ENCODE results near the gene PPP2R2C. TPM values are rescaled to one million over a fixed set of nuclear protein-coding genes. Genes with fewer than 3 reads are reported as not detected.

The PPP2R2C gene
- total RNA-seq, 4 donors from 2014 or later: 0.50 to 2.7 (median 1.4) TPM

DNA sequence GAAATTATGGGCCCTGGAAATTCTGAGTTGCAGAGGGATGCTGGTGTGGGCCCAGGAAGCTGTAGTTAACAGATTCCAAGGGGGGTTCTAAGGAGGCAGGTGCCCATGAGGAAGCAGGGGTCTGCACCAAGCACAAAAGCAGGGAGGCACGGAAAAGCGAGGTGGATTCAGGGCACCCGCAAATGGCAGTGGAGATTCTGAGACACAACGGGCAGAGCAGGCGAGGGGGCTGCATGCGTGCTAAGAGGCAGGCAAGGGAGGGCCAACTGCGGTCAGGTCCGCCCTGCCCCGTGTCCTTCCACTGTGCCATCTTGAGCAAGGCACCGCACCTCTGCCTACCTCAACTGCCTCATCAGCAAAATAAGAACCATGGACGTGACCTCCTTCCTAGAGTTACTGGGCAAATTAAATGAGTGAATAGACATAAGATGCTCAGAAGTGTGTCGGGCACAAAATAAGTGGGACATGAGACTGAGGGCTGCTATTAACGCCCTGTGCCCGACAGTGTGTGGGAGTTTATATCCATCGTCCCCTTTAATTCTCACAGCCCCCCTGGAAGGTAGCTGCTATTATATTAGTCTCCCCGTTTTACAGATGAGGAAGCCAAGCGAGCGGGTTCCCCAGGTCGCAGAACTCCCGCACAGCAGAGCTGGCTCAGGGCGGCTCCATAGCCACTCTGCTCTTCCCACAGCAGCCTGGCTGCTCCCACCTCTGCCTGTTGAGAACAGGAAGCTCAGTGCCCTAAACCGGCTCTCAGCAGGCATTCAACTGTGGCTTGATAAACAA, 67.6 kb downstream of the PPP2R2C start:
- intact Hi-C loops (cut with DNase I): no loop called here
- Histone ChIP-seq H3K9me3 (no peaks in the 10 kb centered on the region), H3K4me3 (no peak overlapping the region), H3K36me3 (no peaks in the 10 kb centered on the region), H3K27me3 (peaks cover 0 to 58% (median 6%) of the 10 kb centered on the region in 4 donors), H3K27ac (replicated peaks in 1 of 4) (no peak overlapping the region), H3K4me1 (peaks cover 0 to 7% (median 3%) of the 10 kb centered on the region in 4 donors)
- WGBS: 72% methylated on average over 22 of the region's 22 CpGs
- no peak for TF ChIP-seq POLR2A (IDR thresholded peaks at IDR 0.05; ENCODE audit: low read depth)
- no peak for DNase-seq (ENCODE audit: extremely low spot score)

DNA sequence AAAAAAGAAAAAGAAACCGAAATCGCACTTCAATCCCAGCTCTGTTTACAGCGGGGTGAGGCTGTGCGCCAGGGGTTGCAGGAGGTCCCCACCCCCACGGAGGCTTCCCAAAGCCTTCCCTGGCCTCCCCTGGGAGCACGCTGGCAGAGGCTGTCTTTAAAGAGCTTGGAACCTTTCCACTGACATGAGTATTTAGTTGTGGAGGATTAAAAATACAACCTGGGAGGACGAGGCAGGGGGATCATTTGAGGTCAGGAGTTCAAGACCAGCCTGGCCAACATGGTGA, 69.1 kb downstream of the PPP2R2C start:
- DNase-seq (ENCODE audit: extremely low spot score): no peak
- Histone ChIP-seq H3K4me3 (no peak overlapping the region), H3K9me3 (no peaks in the 10 kb centered on the region), H3K36me3 (no peaks in the 10 kb centered on the region), H3K4me1 (peaks cover 0 to 7% (median 3%) of the 10 kb centered on the region in 4 donors), H3K27me3 (peaks cover 0 to 65% (median 6%) of the 10 kb centered on the region in 4 donors), H3K27ac (replicated peaks in 1 of 4) (no peak overlapping the region)
- TF ChIP-seq, protein P1, sequence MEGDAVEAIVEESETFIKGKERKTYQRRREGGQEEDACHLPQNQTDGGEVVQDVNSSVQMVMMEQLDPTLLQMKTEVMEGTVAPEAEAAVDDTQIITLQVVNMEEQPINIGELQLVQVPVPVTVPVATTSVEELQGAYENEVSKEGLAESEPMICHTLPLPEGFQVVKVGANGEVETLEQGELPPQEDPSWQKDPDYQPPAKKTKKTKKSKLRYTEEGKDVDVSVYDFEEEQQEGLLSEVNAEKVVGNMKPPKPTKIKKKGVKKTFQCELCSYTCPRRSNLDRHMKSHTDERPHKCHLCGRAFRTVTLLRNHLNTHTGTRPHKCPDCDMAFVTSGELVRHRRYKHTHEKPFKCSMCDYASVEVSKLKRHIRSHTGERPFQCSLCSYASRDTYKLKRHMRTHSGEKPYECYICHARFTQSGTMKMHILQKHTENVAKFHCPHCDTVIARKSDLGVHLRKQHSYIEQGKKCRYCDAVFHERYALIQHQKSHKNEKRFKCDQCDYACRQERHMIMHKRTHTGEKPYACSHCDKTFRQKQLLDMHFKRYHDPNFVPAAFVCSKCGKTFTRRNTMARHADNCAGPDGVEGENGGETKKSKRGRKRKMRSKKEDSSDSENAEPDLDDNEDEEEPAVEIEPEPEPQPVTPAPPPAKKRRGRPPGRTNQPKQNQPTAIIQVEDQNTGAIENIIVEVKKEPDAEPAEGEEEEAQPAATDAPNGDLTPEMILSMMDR (IDR thresholded peaks at IDR 0.05): no peak
- TF ChIP-seq EP300 (IDR thresholded peaks at IDR 0.05): no peak
- no peak for TF ChIP-seq POLR2A (IDR thresholded peaks at IDR 0.05; ENCODE audit: low read depth)
- no peak for TF ChIP-seq POLR2AphosphoS5 (IDR thresholded peaks at IDR 0.05)
- intact Hi-C loops (cut with DNase I): no loop called here
- 4% methylated on average over 7 of the region's 7 CpGs for WGBS

DNA sequence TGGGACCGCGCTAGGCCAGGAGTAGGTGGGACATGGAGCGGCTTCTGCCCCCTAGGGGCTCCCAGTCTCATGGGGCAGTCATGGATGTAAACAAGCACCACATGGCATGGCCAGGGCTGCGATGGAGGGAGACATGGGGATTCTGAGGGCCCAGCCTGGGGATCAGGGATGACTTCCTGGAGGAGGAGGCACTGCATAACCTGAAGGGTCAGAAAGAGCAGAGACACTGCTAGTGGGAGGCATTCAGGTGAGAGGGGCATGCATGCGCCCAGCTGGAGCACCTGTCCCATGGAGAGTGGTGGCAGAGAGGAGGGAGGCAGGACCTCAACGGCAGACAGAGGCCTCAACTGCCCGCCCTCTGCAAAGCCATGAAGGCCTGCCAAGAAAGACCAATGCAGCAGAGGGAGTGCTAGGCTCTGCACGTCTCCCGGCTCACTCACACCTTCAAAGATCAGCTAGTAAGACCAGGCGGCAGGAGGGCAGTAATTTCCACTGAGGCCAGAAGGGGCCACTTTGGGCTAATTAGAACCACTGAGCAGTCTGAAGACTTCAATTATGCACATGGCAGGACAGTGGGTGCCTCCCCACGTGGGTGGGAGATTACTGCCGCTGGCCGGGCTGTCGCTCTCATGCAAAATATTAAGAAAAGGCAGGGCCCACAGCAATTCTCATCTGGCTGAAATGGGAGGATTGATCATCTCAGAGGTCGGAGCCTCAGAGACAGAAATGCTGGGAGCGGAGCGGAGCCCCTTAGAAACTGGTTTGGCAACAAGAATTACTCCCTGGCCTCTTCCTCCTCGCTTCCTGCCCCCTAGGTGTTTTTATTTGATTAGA, 69.6 kb downstream of the PPP2R2C start:
- WGBS: 39% methylated on average over 15 of the region's 18 CpGs
- DNase-seq (ENCODE audit: extremely low spot score): no peak
- H3K9me3 ChIP-seq: no peaks in the 10 kb centered on the region
- no peak overlapping the region for H3K27ac ChIP-seq (replicated peaks in 1 of 4)
- intact Hi-C loops (cut with DNase I): no loop called here
- H3K4me3 ChIP-seq: no peak overlapping the region
- H3K4me1 ChIP-seq: peaks cover 0 to 7% (median 3%) of the 10 kb centered on the region in 4 donors
- TF ChIP-seq, protein P1 (IDR thresholded peaks at IDR 0.05): no peak
- TF ChIP-seq EP300 (IDR thresholded peaks at IDR 0.05) (no peak), POLR2A (IDR thresholded peaks at IDR 0.05; ENCODE audit: low read depth) (no peak), POLR2AphosphoS5 (IDR thresholded peaks at IDR 0.05) (no peak)
- H3K27me3 ChIP-seq: peaks cover 0 to 65% (median 6%) of the 10 kb centered on the region in 4 donors
- no peaks in the 10 kb centered on the region for H3K36me3 ChIP-seq

DNA sequence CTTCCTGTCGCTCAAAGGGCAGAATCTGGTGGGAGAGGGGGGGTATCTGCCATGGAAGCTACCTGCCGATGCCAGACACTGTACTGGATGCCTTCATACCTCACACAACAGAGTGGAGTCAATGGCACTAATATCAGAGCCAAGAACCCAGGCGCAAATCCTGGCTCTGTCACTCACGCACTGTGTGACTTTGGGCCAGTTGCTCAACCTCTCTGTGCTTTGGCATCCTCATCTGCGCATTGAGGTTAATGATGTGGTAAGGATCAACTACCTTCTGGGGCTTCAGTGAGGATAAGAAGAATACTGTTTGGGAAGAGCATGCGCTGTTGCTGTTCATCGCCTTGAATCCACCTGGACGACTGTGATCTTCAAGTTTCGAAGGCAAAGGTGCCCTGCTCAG, 70.6 kb downstream of the PPP2R2C start:
- Histone ChIP-seq H3K27me3 (peaks cover 0 to 73% (median 6%) of the 10 kb centered on the region in 4 donors), H3K4me3 (no peak overlapping the region), H3K36me3 (no peaks in the 10 kb centered on the region), H3K27ac (replicated peaks in 1 of 4) (no peak overlapping the region), H3K4me1 (peaks cover 0 to 7% (median 3%) of the 10 kb centered on the region in 4 donors), H3K9me3 (no peaks in the 10 kb centered on the region)
- no peak for DNase-seq (ENCODE audit: extremely low spot score)
- no peak for TF ChIP-seq POLR2AphosphoS5 (IDR thresholded peaks at IDR 0.05)
- no peak for TF ChIP-seq EP300 (IDR thresholded peaks at IDR 0.05)
- no peak for TF ChIP-seq POLR2A (IDR thresholded peaks at IDR 0.05; ENCODE audit: low read depth)
- TF ChIP-seq, protein P1 (IDR thresholded peaks at IDR 0.05): no peak
- intact Hi-C loops (cut with DNase I): no loop called here
- 88% methylated on average over 9 of the region's 9 CpGs for WGBS

DNA sequence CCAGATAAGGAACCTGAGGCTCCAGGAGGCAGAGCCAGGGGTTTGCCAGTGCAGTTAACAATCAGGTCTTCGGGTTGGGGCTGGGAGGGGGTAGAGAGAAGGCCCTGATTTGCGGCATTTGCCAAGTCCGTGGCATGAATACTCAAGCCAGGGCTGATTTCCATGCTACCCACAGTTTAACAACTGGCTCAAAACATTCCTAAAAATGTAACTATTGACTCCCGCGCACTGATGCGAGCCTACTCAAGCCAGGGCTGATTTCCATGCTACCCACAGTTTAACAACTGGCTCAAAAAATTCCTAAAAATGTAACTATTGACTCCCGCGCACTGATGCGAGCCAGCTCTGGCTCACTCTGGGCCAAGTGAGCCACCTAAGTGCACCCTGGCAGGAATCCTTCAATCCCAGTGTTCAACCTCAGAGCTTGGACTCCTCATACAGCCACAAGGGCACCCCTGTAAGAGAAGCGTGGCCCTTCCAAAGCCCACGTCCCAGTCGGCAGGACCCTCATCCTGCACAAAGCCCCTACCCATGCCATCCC, 75.6 kb downstream of the PPP2R2C start:
- Histone ChIP-seq H3K27me3 (peaks cover 0 to 40% (median 1%) of the 10 kb centered on the region in 4 donors), H3K27ac (replicated peaks in 1 of 4) (no peak overlapping the region), H3K9me3 (no peaks in the 10 kb centered on the region), H3K4me1 (no peaks in the 10 kb centered on the region), H3K36me3 (no peaks in the 10 kb centered on the region), H3K4me3 (no peak overlapping the region)
- WGBS: 95% methylated on average over 7 of the region's 12 CpGs
- TF ChIP-seq POLR2A (IDR thresholded peaks at IDR 0.05; ENCODE audit: low read depth) (no peak), EP300 (IDR thresholded peaks at IDR 0.05) (no peak), POLR2AphosphoS5 (IDR thresholded peaks at IDR 0.05) (no peak)
- TF ChIP-seq, protein P1 (IDR thresholded peaks at IDR 0.05): no peak
- no peak for DNase-seq (ENCODE audit: extremely low spot score)
- intact Hi-C loops (cut with DNase I): no loop called here
